Right lobe of liver (tissue), 6 donors: ENCODE results near the gene STAP2. TPM values are rescaled to one million over a fixed set of nuclear protein-coding genes. Genes with fewer than 3 reads are reported as not detected.

Experiments used
- ATAC-seq, 4 donors: fragments of 200-7000 bp; cut with Tn5 transposase; one replicate each; pipeline ENCODE4 v1.9.1; 2020; ENCODE audit warnings: mild to moderate bottlenecking in 4 of 4, moderate library complexity in 4 of 4
- DNase-seq, 3 donors: peaks; one replicate each; pipeline ENCODE4 v3.0.0-alpha.2; 2020
- H3K27ac ChIP-seq, 3 donors: fragments of 200-600 bp; one replicate each; pipeline ENCODE4 v1.8.0; 2022
- H3K27me3 ChIP-seq, 2 donors: fragments of 200-600 bp; one replicate each; pipeline ENCODE4 v1.8.0; 2022
- H3K36me3 ChIP-seq, 4 donors: fragments of 200-600 bp; sonication (generic) in 1 of 4; one replicate each; pipeline versions ENCODE4 v1.5.1 to v1.8.0; 2017 to 2022; ENCODE audit warnings: control low read depth in 1 of 4
- H3K4me1 ChIP-seq, 4 donors: fragments of 200-600 bp; sonication (generic) in 1 of 4; one replicate each; pipeline versions ENCODE4 v1.5.1 to v1.8.0; 2017 to 2022; ENCODE audit warnings: control low read depth in 1 of 4
- H3K4me3 ChIP-seq, 3 donors: fragments of 200-600 bp; one replicate each; pipeline ENCODE4 v1.8.0; 2022
- H3K9me3 ChIP-seq, 4 donors: fragments of 200-600 bp; sonication (generic) in 1 of 4; one replicate each; pipeline versions ENCODE4 v1.5.1 to v1.8.0; 2017 to 2022; ENCODE audit warnings: control low read depth in 1 of 4
- POLR2A ChIP-seq: fragments of 450-650 bp; IDR thresholded peaks from one replicate; pipeline ENCODE4 v1.6.1; 2017; ENCODE audit warnings: antibody characterized with exemption, mild to moderate bottlenecking
- WGBS: methylation state at CpG from one replicate; pipeline ENCODE4 v1.1.6; 2018; ENCODE audit warnings: low coverage, low lambda C conversion rate; ENCODE audit not compliant: insufficient coverage; ENCODE audit errors: missing lambda C conversion rate; 5-methylcytosine and 5-hydroxymethylcytosine counted together
- intact Hi-C, 2 donors: fragments of 100-400 bp; cut with DNase I; formaldehyde crosslinking; loops; one replicate each; pipeline versions ENCODE4 v1.11.2 to v1.14.1; 2022
- total RNA-seq, 6 experiments: library from RNA; depleted of rRNA in 2 of 6; stranded (reverse); fragments of >200 nt in 2 of 6; fragmentation: NEBNext Ultra II Directional in 3 of 6; extraction: Animal tissue kit (Norgen Biotek cat#: 25700) in 3 of 6; gene quantifications; one replicate each; pipeline versions ENCODE4 v1.1.0 to v1.2.4, GENCODE V29; 2016 to 2023
- TF ChIP-seq, protein P1 (sequence below), 4 donors: fragments of 200-600 bp in 3 of 4; fragments of 450-650 bp in 1 of 4; IDR thresholded peaks; one replicate each; pipeline versions ENCODE4 v1.5.1 to v1.8.0; 2016 to 2022; ENCODE audit warnings: antibody characterized with exemption in 4 of 4, mild to moderate bottlenecking in 2 of 4
- donor health status: DM: no; HTN: yes; CAD: no.
- donor health status: DM: no; HTN: no; CAD: no.
- donor health status: DM: no; HTN: no; CAD: no.
- donor health status: DM: no; HTN: yes; CAD: no.
- donor health status: DM: no; HTN: yes; CAD: no.

The STAP2 gene
- total RNA-seq, 6 experiments from 2014 or later: 21.4 to 51.5 (median 43.0) TPM

DNA sequence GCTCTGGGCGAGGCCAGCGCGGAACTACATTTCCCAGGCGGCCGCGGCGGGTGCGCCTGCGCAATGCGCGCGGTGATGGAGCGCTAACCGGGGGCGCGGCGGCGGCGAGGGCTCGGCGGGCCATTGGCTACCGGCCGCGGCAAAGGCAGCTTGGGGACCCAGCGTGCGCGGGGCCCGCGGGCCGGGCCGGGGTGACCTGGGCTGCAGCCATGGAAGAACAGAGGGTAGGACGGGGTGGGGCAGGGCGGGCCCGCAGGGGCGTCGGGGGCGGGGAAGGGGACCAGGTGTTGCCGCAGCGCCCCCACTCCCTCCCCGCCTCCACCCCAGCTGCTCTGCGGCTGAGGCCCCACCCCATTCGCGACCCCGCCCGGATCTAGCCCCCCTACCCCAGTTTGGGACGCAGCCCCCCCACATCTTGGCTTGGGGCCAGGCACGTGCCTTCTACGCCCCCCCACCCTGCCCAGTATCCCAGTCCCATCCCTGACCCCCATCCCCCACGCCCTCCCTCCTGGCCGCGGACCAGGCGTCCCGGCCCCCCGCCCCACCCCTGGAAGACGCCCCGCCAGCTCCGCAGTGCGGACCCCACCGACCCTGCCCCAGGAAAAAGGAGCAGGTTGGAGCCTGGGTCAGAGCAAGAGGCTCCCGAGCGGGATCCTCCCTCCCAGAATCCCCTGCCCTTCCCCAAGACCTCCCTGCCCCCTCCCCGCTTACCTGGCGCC is 33.9 kb downstream of the STAP2 start, which contains the start of gene FSD1:
TSS of gene FSD1 (plus strand) at position 61 of the 719 bp plus-strand sequence. CDS start at position 210, 149 bp downstream.
- H3K27ac ChIP-seq: no peak within 1 kb of the TSS
- no peaks in the 10 kb centered on the region for H3K36me3 ChIP-seq
- no peak within 1 kb of the TSS for H3K4me3 ChIP-seq
- 9% methylated on average over 7 of the region's 63 CpGs for WGBS
- H3K4me1 ChIP-seq: no peaks in the 10 kb centered on the region
- ATAC-seq (peak in 3 of 4 donors; percentile 29 to 43 (median 29)), DNase-seq (no peak)
- H3K9me3 ChIP-seq: no peaks in the 10 kb centered on the region
- intact Hi-C loops: no loop called here
- TF ChIP-seq POLR2A: no peak
- TF ChIP-seq, protein P1, sequence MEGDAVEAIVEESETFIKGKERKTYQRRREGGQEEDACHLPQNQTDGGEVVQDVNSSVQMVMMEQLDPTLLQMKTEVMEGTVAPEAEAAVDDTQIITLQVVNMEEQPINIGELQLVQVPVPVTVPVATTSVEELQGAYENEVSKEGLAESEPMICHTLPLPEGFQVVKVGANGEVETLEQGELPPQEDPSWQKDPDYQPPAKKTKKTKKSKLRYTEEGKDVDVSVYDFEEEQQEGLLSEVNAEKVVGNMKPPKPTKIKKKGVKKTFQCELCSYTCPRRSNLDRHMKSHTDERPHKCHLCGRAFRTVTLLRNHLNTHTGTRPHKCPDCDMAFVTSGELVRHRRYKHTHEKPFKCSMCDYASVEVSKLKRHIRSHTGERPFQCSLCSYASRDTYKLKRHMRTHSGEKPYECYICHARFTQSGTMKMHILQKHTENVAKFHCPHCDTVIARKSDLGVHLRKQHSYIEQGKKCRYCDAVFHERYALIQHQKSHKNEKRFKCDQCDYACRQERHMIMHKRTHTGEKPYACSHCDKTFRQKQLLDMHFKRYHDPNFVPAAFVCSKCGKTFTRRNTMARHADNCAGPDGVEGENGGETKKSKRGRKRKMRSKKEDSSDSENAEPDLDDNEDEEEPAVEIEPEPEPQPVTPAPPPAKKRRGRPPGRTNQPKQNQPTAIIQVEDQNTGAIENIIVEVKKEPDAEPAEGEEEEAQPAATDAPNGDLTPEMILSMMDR (IDR thresholded peaks at IDR 0.05): no peak
- H3K27me3 ChIP-seq: no peaks in the 10 kb centered on the region

DNA sequence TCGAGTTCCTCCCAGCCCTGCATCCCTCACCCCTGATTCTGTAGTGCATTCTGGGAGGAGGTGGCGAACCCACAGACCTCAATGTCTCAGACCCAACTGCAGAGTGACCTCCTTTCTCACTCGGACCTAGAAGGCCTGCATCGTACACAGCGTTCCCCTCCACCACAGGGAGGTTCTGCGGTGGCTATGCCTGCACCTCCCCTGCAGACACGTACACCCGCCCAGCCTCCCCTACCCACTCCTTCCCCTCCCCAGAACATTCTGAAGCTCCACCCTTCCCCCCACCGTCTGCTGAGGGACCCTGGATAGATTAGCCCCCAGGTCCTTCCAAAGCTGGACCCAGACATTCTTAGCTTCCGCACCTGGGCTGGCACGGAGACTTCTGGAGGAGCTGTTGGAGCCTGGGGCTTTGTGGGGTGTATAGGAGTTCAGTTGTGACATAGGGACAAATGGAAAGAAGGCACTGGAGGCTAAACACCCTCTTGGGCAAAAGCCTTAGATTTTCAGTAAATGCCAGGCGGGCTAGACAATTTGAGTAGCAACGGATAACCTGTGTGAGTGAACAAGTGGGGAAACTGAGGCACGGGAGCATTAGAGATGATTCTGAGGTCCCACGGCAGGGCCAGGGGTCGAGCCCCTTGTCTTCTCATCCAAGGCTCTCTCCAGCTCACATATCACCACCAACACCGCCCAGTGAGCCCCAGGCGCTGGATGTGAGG is 34.6 kb downstream of the STAP2 start:
- ATAC-seq (peak; percentile 22 to 58 (median 37)), DNase-seq (no peak)
- intact Hi-C loops: no loop called here
- Histone ChIP-seq H3K4me3 (no peak overlapping the region), H3K27me3 (no peaks in the 10 kb centered on the region), H3K27ac (no peak overlapping the region), H3K4me1 (no peaks in the 10 kb centered on the region), H3K9me3 (no peaks in the 10 kb centered on the region), H3K36me3 (no peaks in the 10 kb centered on the region)
- WGBS: 44% methylated on average over 16 of the region's 18 CpGs
- no peak for TF ChIP-seq POLR2A
- TF ChIP-seq, protein P1 (IDR thresholded peaks at IDR 0.05): no peak

DNA sequence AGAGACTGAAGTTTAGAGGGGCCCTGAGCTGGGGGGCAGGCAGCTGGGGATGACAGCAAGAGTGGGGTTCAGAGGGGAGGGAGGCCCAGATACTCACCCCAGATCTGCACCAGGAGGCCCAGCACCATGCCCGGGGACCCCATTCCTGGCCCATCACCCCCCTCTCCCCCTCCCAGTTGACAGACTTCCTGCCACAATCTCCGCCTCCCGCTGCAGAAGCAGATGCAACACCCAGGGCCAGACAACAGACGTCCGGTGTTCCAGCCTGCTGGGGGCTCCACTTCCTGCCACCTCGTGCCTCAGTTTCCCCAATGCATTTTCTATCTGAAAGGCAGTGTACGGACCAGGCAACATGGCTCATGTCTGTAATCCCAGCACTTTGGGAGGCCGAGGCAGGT is 36.4 kb downstream of the STAP2 start, which contains the start of gene TMIGD2:
TSS of gene TMIGD2 (minus strand) at position 147 of the 398 bp plus-strand sequence. CDS start at position 143, 4 bp downstream.
- no peak for ATAC-seq
- no peak for DNase-seq
- H3K27me3 ChIP-seq: no peaks in the 10 kb centered on the region
- H3K4me3 ChIP-seq: no peak within 1 kb of the TSS
- intact Hi-C loops: no loop called here
- no peak within 1 kb of the TSS for H3K27ac ChIP-seq
- no peaks in the 10 kb centered on the region for H3K36me3 ChIP-seq
- H3K4me1 ChIP-seq: no peaks in the 10 kb centered on the region
- no peaks in the 10 kb centered on the region for H3K9me3 ChIP-seq
- TF ChIP-seq, protein P1 (IDR thresholded peaks at IDR 0.05): no peak
- TF ChIP-seq POLR2A: no peak
- WGBS: no CpG with 5 or more reads among the region's 8 CpGs

DNA sequence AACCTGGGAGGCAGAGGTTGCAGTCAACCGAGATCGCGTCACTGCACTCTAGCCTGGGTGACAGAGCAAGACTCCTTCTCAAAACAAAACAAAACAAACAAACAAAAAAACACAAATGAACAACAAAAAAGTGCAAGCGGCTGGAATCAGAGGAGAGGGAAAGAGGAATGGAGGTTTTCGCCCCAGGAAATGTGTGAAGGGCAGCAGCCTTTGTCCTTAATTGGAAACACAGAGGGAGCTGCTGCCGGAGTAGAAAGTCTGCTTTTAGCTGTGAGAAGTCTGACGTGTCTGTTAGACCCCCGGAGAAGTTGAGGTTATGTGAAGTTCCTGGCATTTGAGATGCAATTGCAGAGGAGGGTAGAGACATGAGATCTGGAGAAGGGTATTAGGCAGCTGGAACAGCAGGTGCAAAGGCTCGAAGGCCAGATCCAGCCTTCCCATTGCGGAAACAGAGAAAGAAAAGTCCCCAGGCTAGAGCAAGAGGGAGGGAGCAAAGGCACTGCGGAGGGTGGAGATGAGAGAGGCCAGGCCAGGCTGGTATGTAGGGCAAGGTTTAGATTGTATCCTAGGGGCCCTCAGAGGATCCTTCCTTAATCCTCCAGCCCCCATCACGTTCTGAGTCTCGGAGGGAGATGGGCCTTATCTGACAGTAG is 36.9 kb downstream of the STAP2 start:
- TF ChIP-seq, protein P1 (IDR thresholded peaks at IDR 0.05): no peak
- TF ChIP-seq POLR2A: no peak
- Histone ChIP-seq H3K27me3 (no peaks in the 10 kb centered on the region), H3K4me3 (no peak overlapping the region), H3K9me3 (no peaks in the 10 kb centered on the region), H3K36me3 (no peaks in the 10 kb centered on the region), H3K4me1 (no peaks in the 10 kb centered on the region), H3K27ac (no peak overlapping the region)
- WGBS: 64% methylated on average over 13 of the region's 13 CpGs
- intact Hi-C loops: no loop called here
- DNase-seq: no peak
- ATAC-seq: no peak
